Activated T-cell treated with anti-CD3 and anti-CD28 coated beads for 1 hour (primary cell): ENCODE measurements around the gene NTMT1.

ENCODE experiments used
- DNase-seq: peaks from one replicate; pipeline ENCODE4 v3.0.0-alpha.2; 2020; ENCODE audit warnings: low read depth

NTMT1 gene

DNA sequence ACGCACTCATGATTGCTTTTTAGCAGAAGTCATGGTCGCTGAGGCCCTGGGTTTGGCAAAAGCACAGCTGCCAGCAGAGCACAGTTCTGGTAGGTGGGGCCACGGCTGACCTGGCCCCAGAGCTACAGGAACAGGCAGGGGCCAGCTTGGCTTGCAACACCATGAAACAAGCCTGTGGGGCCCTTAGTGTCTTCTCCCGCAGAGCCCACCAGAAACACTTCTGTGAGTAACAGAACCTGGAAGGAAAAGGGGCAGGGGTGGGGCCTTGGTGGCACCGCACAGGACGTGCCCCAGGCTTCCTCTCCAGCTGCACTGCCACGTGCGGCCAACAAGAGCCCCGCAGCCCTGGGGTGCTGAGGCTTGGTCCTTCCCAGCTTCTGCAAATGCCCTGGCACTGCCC lies 11.1 kb downstream of the NTMT1 start:
- no peak for DNase-seq

DNA sequence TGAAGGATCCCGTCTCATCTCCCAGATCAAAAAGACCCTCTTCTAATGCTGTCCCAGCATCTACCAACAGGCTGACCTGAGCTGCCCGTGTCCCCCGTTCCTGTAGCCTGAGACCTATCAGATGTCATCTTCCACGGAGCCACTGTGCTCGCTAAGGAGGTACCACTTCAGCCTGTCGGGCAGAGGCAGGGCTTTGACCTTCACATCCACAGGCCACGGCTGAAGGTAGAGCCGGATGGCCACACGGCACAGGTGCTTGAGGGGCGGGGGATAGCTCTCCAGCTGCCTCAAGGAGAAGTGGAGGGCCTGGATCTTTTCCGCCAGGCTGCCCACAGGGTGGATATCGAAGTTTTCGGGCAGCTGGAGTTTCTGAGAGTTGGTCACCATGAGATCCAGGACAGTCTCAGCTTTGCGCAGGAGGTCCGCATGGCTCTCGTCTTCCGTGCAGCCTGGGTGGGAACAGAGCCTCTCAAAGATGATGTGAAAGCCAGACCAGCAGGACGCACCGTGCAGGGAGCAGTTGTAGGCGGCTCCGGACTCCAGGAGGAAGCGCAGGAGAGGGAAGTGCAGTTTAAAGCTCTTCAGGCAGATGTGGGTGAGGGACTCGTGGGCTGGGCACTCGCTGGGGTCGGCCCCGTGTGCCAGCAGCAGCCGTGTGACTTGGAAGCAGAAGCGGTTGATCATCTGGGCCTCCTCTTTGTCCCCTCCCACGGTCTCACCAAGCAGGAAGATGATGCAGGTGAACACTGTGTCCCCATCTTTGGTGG lies 11.9 kb downstream of the NTMT1 start:
- no peak for DNase-seq

DNA sequence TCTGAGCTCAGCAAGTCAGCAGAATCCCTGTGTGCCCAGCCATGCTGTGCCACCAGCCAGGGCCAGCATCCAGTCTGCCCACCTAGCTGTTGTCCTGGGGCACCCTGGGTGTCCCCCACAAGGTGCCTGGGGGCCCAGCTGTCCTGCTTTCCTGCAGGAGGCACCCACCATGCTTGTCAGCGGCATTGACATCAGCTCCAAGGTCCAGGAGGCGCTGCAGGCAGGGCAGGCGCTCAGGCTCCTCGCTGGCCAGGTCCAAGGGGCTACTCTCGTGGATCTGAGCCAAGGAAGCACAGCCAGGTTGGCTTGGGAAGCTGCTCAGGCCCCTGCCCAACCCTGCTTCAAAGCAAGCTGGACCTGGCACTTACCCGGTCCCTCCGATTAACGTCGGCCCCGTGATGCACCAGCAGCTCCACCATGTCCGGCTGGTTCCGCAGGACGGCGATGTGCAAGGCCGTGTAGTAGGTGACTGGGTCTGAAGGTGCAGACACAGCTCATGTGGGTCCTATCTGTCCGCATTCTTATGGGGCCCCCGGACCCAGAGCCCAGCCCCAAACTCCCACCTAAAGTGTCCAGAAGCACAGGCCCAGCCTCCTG lies 13.2 kb downstream of the NTMT1 start:
- DNase-seq, result no peak

DNA sequence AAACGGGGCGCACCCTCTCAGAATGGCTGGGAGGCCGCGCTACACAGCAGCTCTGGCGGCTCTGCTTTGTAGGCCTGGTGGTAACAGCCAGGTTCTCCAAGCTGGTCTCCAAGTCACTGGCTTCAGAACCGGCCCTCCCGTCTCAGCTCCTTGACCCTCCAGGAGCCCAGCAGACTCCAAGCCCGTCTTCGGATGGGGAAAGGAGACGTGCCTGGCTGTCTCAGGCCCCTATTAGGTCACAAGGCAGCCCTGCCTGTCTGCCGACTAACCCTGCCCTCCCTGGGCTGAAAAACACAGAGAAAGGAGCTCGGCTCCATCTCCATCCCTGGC lies 13.8 kb downstream of the NTMT1 start:
- no peak for DNase-seq

DNA sequence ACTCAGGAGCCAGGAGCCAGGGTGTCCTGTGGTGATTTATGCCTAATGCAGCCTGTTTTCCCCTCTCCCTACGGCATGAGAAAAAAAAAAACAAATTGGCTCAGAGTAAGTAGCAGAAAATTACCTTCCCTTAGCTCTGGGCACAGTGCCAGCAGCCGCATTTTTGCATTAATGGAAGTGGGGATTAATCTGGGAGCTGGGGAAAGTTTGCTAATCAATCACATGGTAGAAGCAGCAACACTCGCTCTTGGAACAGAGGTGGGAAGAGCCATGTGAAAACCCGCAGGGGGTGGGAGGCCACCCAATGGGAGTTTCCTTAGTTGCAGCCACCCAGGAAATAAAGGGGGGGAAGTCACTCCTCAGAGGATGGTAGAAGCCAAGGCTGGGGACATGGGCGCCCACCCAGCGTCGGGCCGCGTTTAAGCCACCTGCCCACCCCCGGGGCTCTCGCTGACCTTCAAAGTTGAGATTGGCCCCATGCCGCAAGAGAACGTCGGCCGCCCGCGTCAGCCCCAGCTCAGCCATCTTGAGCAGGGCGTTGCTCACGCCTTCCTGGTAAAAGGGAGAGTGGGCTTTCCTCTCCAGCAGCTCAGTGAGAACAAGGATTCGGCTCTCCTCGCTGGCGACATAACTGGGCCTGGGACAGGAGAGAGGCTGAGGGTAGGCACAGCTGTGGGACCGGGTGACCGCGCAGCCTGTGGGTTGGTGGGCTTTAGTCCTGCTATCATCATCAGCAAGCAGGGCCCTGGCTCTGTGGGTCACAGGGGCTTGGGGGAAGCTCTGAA lies 14.3 kb downstream of the NTMT1 start:
- no peak for DNase-seq

DNA sequence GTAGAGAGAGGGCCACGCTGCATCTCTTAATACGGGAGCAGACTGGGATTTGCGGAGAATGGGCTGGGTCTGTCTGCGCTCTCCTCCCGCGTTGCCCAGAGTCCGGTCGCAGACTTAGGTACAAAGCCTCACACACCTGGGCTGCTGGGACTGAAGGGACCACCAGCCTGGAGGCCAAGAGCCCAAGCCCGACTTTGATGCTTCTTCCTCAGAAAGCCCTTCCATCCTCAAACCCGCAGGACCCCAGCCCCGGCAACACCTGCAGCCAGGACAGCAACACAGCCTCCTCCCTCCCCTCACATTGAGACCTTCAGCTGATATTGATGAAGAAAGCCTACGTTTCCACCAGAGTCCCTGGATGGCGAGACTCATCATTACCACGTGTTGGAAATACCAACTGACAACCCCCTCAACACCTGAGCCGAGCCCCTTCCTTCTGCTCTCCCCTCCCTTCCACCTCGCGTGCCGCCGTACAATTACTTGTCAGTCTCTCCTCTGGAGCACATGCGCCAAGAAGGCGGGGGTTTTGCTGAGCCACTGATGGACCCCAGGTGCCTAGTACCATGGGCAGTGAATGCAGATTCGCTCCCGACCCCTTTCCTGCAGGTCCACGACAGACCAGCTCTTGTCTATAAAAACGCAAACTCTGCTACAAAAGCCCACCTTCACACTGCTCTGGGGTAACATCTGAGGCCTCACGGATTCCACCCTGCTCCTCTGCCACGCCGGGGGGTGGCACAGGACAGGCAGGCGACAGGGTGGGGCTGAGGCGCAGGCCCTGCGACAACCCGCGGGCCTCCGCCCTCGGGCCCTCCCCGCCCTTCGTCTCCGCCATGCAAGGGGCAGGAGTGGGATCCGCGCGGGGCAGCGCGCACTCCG lies 15.1 kb downstream of the NTMT1 start:
- no peak for DNase-seq

DNA sequence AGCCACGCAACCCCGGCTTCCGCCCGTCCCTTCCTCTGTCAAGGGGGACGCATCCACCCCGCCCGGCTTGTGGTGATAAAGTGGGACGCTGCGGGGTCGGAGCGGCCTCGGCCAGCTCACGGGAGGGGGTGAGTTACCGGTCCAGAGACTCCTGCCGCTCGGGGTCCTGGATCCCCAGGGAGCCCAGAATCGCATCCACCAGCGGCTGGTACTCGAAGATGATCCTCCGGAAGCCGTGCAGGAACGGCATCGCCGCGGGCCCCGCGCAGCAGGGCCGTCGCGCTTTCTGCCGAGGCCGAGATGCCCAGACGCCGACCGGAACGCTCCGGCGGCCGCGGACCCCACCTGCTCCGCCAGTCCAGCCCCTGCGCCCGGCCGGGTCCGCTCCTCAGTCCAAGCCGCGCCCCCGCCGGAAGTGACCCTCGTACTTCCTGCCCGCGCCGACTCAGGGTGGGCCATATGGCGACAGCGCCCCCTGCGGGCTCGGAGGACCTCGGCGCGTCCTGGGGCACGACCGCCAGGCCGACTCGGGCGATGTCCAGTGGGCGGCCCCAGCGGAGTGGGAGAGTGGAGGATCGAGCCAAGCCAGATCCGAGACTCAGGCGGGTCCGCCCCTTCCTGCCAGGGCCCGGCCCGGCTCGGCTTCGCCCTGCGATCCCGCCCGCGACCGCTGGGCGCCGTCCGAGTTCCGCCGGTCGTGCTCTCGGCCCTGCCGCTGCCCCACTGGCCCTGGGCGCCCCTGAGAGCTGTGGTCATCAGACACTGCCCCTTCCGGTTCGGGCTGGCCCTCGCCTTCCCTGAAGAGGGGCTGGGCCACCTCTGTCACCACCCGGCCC lies 16.0 kb downstream of the NTMT1 start, which contains the start of gene ASB6:
ASB6 (minus strand) TSS at position 402 of the 836 bp plus-strand sequence; CDS start at position 250, 152 bp downstream.
- peak; percentile 95 for DNase-seq

DNA sequence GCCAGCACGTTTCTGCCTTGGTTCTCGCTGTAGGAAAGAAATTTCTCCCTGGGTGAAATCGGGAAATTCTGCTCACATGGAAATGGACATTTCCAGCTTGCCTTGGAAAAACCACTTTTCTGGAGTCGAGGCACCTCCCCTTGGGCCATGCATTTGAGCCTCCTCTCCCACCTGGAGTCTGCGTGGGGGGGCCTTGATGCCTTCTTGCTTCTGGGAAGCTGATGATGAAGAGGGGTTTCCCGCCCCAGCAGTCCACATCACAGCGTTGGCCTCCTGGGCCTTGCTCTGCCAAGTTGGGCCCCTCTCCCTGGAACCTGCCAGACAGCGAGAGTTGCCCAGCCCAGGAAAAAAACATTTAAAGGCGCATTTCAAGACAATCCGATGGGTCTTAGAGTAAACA lies 17.7 kb downstream of the NTMT1 start:
- no peak for DNase-seq

DNA sequence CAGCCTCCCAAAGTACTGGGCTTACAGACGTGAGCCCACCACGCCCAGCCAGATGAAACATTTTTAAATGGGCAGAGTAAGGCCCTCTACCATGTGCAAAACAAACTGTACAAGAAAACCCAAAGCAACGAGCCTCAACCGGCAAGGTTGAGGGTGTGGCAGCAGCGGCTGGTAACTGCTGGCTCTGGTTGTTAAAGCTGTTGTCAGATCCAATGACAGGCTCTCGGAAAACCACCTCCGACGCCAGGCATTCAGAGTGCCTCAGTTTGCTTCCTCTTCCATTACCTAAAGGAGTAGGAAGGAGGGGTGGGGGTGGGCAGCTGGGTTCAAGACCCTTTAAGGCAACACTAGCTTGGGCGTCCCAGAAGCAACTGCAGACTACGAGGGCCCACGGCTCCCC lies 18.4 kb downstream of the NTMT1 start:
- no peak for DNase-seq

DNA sequence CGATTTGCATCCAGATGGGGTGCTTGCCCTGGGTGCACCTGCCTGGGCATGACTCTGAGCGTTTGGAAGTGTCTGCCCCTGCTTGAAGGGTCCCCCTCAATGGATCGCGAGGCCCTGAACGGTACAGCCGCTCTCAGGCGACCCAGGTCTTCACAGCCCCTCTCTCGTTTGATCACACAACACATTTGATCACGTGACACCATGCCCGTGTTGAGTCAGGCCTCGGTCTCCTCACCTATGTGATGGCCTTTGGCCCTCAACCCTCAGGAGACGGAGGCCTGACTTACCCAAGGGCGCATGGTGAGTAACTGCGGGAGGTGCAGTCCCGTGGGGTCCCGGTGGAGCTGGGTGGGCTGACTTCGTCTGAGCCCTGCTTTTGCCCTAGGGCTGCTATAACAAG lies 18.9 kb downstream of the NTMT1 start:
- no peak for DNase-seq

DNA sequence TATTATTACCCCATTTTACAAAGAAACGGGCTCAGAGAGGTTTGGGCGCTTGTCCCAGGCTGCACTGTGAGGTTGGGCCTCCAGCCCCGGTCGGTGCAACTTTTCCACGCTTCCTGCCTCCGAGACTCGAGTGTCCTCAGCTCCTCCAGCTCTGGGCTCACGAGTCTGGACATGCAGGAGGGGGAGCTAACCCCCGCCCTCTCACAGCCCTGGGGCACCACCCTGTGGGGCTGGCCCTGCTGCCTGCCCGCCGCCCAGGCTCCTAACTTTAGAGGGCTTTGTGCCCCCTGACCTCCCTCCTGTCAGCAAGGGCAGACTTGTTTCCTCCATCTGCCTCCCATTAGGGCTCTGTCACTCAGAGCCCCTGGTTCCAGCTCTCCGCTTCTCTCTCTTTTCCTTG lies 20.3 kb downstream of the NTMT1 start:
- no peak for DNase-seq

DNA sequence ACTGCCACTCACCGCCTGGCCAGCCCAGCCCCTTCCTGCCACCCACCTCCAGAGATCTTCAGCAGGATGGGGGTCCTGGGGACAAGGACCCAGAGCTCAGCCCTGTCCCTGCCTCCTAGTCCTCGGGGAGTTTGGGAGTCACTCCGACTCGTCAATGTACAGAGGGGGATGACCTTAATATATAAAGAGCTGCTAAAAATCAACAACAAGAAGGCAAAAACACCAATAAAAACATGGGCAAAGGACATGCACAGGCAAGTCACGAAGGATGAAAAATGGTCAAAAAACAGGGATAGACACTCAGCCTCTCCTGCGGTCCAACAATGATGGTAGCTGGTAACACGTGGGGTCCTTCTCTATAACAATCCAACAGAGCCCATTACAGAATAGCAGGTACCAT lies 20.7 kb downstream of the NTMT1 start:
- no peak for DNase-seq

DNA sequence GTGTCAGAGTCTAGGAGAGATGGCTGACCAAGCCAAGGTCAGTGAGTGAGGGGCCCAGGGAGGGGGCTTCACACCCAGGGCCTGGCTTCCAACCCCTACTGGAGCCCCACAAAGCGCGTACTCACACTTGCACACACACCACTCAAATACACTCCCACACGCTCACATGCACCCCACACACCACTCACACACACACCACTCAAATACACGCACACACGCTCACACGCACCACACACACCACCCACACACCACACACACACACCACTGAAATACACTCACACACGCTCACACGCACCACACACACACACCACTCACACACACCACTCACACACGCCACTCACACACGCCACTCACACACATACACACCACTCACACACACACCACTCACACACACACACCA lies 21.7 kb downstream of the NTMT1 start:
- DNase-seq, result no peak

DNA sequence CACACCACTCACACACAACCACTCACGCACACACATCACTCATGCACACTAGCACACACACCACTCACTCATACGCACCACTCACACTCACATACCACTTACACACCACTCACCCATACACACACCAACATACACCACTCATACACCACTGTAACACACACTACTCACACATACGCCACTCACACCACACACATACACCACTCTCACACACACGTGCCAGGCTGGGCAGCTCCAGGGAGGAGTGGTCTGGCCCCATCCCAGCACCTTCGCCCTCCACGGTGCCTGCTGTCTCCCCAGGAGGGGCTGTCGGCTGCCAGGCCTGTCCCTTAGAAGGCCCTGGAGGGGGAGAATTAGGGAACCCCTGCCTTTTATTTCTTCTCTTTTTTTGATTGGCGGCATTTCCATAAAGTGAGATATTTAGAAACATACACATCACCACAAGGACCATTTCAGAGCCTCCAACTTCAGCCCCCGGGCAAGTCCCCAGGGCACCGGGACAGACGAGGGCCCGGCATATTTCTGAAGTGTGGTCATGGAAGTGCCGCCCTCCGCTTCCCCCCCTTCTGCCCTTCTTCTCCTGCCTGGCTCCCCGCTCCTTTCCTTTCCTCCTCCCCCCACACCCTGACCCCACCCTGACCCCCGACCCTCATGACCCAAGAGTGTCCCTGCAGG lies 22.3 kb downstream of the NTMT1 start:
- no peak for DNase-seq

DNA sequence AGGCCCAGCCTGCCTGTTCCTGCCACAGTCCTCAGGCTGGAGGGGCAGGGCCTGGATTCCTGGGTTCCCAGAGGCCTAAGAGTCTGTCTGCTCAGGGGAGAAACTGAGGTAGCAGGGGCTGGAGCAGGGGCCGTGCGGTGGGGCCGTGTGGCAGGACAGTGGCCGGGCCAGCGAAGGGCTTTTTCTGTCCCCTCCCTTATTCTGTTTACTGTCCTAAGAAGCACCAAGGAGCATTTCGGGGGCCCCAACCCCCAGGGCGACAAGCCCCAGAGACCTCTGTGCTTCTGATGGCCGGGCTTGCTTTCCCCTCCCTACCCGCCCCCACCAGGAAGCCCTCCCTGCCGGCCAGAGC lies 22.8 kb downstream of the NTMT1 start:
- no peak for DNase-seq

DNA sequence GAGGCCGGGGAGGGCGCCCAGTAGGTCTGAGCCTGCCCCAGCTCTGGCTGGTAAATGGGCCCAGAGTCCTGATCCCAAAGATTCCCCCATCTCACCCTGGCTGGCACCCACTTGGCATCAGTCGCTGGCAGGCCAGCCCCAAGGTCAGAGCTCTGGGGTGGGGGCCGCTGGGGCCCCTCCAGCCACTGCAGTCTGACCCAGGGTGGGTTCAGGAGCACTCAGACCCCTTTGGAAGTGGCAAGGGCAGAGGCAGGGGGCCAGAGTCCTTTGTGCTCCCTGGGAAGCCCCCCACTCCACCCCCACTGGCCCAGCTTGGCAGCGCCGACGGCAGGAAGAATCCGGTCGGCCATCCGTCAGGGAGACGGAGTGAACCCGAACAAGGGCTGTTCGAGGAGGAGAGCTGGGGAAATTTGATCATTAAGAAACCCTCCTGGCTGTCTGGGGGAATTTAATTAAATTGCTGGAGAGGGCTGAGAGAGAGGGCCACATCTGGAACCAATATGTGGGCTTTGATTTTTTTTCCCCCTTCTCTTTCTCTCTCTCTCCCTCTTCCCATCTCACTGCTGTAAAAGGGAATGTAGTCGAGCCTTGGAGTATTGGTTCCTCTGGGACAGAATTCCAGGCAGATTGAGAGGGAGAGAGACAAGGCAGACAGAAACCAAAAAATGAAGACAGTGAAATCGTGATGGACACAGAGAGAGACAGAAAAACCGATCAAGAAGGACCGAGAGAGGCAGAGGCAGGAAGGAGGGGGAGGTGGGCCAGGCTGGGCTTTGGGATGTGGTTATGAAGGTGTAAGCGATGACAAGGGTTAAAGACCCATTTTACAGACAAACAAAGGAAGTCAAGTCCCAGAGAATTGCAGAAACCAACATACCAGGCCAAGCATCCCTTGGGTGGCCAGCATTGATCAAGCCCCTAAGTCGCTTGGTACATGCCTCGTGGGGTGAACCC lies 24.0 kb downstream of the NTMT1 start:
- DNase-seq, result no peak

DNA sequence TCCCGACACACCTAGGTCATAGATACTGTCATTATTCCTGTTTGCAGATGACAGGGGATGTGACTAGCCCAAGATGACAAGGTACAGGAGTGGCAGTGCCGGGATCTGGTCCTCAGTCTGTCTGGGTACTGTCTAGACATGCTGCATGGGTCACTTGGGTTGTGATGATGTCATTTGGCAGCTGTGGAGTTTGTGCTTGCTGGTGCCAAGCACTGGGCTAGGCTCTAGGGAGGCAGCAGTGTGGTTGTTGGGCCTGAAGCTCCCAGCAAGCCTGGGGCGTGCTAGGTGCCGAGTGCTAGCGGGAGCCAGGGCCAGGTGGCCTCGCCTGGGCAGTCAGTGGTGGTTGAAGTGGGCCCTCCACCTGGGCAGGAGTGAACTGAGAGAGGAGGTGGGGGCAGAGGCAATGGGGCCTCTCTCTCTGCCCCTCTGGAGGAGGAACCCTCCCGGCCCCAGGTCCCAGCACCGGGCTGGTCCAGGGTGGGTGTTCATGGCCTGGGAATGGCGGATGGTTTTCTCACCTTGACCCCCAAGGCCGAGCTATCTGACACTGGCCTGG lies 24.8 kb downstream of the NTMT1 start:
- no peak for DNase-seq

DNA sequence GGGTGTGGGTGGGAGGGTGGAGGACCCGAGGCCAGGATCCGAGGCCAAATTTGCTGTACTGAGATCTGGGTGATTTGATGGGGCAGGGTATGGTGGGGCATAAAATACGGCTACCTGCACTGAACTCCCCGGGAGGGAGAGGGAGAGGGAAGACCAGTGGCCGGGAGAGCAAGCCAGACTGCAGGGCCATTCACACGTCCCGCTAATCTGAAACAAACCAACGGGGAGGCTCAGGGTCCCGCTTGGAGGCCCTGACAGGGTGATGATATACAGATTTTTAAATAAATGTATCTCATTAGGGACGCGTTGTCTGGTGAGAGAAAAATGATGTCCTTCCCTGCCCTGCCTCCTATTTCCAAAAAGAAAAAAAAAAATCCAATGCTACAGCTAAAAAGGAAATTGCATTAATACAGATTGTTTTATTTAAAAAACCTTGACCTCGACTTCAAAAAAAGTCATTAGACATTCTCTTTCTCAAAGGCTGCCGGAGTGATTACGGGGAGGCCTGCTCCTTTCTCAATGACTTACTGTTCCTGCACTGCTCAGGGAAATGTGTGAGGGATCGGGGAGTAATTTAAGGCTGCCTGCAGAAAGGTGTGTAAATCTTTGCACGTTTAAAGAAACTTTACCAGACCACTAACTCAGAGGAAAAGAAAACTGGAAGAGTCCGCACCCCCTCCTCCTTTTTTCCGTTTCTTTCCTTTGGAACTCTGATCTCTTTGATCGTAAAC lies 28.0 kb downstream of the NTMT1 start:
- DNase-seq, result no peak

DNA sequence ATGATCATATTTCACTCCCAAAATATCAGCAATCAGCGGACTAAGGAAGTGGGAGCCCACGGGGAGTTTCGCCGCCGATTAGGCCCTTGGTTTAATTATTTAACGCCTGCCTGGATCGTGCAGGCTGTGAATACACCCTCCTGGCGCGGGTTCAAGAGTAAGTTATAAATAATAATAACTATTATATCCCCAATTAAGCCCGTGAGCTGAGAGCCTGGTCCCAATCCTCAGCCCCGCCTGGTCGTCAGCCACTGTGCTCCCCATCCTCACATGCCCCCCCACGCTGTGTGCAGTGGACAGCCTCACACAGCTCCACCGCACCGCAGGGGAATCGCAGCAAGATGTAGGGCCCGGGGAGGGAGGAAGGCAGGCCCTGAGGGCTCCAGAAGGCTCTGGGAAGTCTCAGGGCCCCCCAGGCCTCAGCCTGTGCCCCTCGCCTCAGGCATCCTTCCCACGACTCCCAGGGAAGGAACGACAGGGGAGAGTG lies 28.6 kb downstream of the NTMT1 start:
- no peak for DNase-seq
